AG08395 (cell line): Measurements from ENCODE around the gene EHD4.

ENCODE experiments used
- DNase-seq: peaks from one replicate; pipeline ENCODE4 v3.0.0; 2012; ENCODE audit warnings: mixed read lengths, low spot score

The EHD4 gene

GRCh38 chr15:41980654-41981323, 8.4 kb upstream of the EHD4 start:
- DNase-seq, result no peak

DNA sequence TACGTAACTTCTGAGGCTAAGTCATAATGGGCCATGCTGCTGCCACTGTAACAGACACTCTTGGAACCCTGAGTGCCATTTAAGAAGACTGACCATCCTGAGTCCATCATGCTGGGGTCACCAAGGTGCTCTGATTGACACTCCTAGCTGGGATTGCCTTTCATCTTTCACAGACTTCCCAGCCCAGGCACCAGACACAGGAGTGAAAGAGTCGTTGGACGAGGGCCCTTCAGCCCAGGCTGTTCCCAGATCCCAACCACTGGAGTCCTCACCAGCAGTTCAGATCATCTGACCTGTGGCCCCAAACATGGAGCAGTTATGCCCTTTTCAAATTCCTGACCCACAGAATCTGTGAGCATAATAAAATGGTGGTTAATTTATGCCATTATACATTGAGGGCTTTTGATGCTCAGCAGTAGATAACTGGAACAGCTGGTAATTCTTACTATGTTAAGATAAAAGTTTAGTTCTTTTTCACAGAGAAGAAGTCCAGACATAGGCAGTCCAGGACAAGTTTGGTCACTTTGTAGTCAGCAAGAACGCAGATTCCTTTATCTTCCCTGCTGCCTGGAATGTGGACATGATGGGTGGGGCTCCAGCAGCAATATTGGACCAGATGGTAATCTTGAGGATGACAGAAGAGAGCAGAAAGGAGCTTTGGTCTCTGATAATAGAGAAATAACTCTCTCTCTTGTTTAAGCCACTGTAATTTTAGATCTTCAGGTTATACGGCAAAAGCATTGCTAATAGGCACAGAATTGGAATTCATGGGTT, 7.3 kb upstream of the EHD4 start:
- DNase-seq, result no peak

DNA sequence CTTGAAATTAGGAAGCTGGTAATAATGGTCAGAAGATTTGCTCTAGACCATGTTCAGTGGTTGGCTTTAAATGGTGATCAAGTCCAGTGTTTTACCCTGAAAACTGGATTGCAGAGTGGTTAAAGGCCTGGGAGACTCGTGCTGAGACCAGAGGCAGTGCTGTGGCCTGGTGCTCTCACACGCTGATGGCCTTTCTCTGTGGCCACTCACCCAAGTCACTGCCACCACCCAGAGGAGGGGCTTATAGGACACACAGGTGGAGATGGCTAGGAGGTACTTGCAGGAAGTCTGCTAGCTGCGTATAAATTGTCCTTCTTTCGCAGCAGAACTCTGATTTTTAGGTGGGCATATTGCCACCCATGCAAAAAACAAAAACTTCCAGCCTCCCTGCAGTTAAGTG, 6.2 kb upstream of the EHD4 start:
- no peak for DNase-seq

DNA sequence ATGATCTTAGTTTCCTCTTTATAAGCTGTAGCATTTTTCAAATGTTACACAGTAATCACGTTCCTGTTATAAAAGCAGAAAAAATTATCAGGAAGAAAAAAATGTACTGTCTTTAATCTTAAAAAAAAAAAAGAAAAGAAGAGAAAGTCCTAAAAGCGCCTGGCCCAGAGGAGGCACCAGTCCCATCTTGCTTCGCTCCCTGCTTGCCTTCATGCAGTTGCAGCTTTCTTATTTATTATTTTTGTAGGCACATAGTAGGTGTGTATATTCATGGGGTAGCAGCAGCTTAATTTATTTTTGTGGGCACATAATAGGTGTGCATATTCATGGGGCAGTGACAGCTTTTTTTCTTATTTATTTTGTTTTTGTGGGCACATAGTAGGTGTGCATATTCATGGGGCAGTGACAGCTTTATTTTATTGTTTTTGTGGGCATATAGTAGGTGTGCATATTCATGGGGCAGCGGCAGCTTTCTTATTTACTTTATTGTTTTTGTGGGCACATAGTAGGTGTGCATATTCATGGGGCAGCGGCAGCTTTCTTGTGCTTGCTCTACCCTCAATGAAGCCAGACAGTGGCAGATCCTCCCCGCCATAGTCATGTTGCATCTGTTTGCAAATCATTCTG, 5.5 kb upstream of the EHD4 start:
- no peak for DNase-seq

GRCh38 chr15:41975669-41976068, 3.3 kb upstream of the EHD4 start:
- no peak for DNase-seq

- no peak for DNase-seq
Measured at GRCh38 chr15:41974041-41974440, 1.7 kb upstream of the EHD4 start.

- DNase-seq, result no peak
Measured at GRCh38 chr15:41971895-41972252, 483 bp downstream of the EHD4 start.

DNA sequence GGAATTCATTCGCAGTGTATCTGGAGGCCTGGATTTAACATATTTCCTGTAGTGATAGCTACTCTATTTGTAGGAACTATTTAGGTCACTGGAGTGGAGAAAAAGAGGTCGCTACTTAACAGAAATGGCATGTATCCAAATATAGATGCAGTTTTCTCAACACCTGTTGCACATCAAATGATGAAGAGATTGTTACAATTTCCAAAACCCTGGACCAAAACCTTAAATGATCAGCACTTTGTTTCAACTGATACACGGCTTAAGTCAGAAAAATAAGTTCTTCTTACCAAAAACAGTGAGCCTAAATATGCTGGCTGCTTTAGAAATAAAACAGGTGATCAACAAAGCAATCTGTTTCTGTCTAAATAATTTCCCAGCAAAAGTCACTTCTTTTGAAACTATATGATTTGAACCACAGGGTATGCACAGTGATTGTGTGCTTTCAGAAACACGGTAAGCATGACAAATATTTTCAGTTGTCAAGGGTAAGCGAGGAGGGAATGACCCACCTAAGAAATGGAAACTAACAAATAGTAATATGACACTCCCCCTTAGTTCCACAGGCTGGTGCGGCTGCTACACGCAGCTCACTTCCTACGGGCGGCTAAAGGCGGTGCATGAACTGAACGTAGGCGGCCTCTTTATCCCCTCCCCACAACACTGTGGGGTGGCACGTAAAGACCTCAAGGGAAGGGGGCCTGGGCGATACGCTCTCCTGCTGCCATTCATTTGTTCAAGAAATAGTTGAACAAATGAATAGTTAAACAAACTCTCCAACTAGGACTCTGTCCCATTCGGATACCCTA, 1.1 kb downstream of the EHD4 start:
- DNase-seq, result peak; percentile 58

- no peak for DNase-seq
Measured at GRCh38 chr15:41970456-41970855, 1.9 kb downstream of the EHD4 start.

DNA sequence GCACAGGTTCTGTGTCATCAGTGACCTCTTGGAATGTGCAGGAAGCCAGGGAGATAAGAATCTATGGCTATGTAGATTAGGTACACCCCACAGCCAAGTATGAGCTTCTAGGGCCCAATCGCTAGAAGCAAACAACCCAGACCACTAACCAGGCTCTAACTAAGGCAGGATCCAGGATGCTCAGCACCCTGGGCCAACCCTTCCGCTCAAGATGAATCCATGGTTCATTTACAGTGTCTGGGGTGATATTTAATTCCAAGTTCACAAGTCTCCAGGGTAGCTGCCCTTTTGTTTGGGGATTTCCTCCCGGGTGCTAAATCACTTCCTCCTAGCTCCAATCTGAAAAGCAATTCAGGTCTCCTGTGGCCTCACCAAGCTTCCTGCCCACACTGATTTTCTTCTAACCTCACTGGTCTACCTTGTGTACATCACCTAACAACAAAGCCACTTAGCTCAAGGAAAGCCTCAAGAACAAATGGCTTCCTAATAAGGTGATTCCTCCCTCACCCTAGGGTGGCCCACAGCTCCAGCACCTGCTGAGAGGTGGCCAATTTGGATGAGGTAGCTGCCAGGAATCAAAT, 2.4 kb downstream of the EHD4 start:
- DNase-seq, result no peak

GRCh38 chr15:41968701-41969100, 3.7 kb downstream of the EHD4 start:
- no peak for DNase-seq

- DNase-seq, result peak; percentile 51
Measured at GRCh38 chr15:41967506-41968206, 4.7 kb downstream of the EHD4 start.

GRCh38 chr15:41966920-41967465, 5.4 kb downstream of the EHD4 start:
- DNase-seq, result no peak

DNA sequence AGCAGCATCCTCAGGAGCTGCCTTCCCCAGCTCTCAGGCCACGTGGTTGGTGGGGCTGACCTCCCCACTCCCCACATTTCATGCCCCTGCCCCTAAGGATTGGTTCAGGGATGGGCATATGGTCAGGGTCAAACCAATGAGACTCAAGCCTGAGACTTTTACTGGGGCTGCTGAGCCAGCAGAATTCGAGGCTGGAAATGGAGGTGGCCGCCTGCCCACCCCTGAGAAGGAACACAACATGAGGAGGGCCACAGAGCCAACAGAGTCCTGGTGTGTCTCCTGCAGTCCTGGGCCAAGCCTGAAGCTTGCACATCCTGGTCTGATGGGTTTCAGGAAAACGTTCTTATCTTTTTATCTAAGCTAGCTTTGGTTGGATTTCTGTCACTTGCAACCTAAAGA, 5.9 kb downstream of the EHD4 start:
- DNase-seq, result no peak

GRCh38 chr15:41965441-41966413, 6.6 kb downstream of the EHD4 start:
- DNase-seq, result no peak

- DNase-seq, result no peak
Measured at GRCh38 chr15:41961595-41962202, 10.7 kb downstream of the EHD4 start.

DNA sequence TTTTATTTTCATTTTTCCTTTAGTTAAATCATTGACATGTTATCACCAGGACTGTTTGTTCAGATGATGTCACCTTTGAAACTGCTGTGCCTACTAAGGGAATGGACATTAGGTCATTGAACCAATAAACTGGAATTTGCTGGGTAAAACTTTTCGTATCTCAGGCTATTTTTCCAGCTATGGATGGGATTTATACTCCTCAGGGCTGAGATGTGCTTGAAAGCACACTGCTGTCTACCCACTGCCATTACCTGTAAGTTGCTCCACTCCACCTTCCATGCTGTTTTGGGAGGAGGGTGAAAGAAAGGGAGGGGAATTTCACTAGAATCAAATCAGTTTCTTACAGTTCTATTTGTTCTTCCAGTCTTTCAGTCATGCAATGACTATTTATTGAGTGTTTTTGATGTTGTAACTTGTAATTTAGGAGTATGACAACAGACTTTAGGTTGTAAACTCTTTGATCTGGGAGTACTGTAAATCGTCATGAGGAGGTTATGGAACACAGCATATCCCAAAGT, 11.3 kb downstream of the EHD4 start:
- no peak for DNase-seq

DNA sequence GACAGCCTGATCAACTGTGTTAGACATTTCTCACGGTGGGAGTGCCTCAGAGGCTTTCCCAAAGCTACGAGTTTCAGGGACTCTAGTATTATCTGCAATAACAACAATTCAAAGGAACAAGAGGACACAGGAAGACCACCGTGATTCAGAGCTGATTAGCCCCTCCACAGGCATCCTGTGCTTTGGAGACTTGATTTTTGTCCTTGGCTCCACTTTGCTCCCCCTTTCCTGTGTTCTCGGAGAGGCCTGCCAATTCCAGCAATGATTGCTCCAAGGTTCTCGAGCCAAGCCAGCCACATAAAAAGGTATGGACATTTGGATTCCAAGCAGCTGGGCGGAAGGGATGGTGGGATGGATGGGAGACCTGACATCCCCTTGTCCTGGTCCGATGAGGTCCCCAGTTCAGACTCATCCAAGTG, 14.3 kb downstream of the EHD4 start:
- no peak for DNase-seq
